CD14-positive monocyte (primary cell): Measurements from ENCODE around the gene TSPAN5. TPM values are rescaled to one million over a fixed set of nuclear protein-coding genes. Genes with fewer than 3 reads are reported as not detected.

ENCODE experiments used
- DNase-seq, 3 donors: peaks; one replicate each; pipeline ENCODE4 v3.0.0-alpha.2; 2011 to 2022
- H2AFZ ChIP-seq: 2 replicates; pipeline ENCODE4 v1.6.0; 2012; ENCODE audit warnings: mild to moderate bottlenecking, low read depth, low read length, inconsistent platforms; ENCODE audit not compliant: insufficient read depth, poor library complexity, severe bottlenecking
- H3K27ac ChIP-seq, 2 donors: 1 replicate in 1 of 2; 2 replicates in 1 of 2; pipeline ENCODE4 v1.5.1; 2012 to 2013; ENCODE audit warnings: low read length in 2 of 2, control low read depth in 1 of 2, inconsistent platforms in 1 of 2, low read depth in 1 of 2, mild to moderate bottlenecking in 1 of 2
- H3K27me3 ChIP-seq, 2 donors: one replicate each; pipeline versions ENCODE4 v1.6.0 to v1.6.1; 2011 to 2013; ENCODE audit warnings: low read length in 2 of 2; ENCODE audit not compliant: control insufficient read depth in 2 of 2, insufficient read depth in 2 of 2
- H3K36me3 ChIP-seq, 2 donors: replicated peaks in 1 of 2; 1 replicate in 1 of 2; 2 replicates in 1 of 2; pipeline versions ENCODE4 v1.5.1 to v1.6.1; 2012 to 2013; ENCODE audit warnings: low read length in 2 of 2, control low read depth in 1 of 2, inconsistent platforms in 1 of 2, mild to moderate bottlenecking in 1 of 2; ENCODE audit not compliant: insufficient read depth in 2 of 2, control insufficient read depth in 1 of 2
- H3K4me1 ChIP-seq, 2 donors: 1 replicate in 1 of 2; 2 replicates in 1 of 2; pipeline versions ENCODE4 v1.5.1 to v1.6.1; 2012 to 2013; ENCODE audit warnings: low read length in 2 of 2, control low read depth in 1 of 2, inconsistent platforms in 1 of 2, mild to moderate bottlenecking in 1 of 2, moderate library complexity in 1 of 2; ENCODE audit not compliant: insufficient read depth in 2 of 2, control insufficient read depth in 1 of 2
- H3K4me2 ChIP-seq: replicated peaks from 2 replicates; pipeline ENCODE3; 2012; ENCODE audit warnings: low read length, moderate library complexity, mild to moderate bottlenecking; ENCODE audit not compliant: poor library complexity, severe bottlenecking; ENCODE audit errors: extremely low read depth
- H3K4me3 ChIP-seq, 3 experiments: fragments of 200-600 bp in 1 of 3; sonication (generic) in 1 of 3; replicated peaks in 1 of 3; 1 replicate in 2 of 3; 2 replicates in 1 of 3; pipeline ENCODE4 v1.5.1; 2011 to 2013; ENCODE audit warnings: low read length in 3 of 3, mild to moderate bottlenecking in 3 of 3, control low read depth in 2 of 3, low read depth in 2 of 3, inconsistent platforms in 1 of 3, moderate library complexity in 1 of 3
- H3K79me2 ChIP-seq: 2 replicates; pipeline ENCODE4 v1.6.0; 2012; ENCODE audit warnings: mild to moderate bottlenecking, control low read depth, inconsistent platforms, low read length, moderate library complexity; ENCODE audit not compliant: insufficient read depth
- H3K9ac ChIP-seq: 2 replicates; pipeline ENCODE4 v1.6.0; 2017; ENCODE audit warnings: low read length, mild to moderate bottlenecking; ENCODE audit not compliant: insufficient read depth, poor library complexity, severe bottlenecking
- H3K9me3 ChIP-seq, 2 donors: replicated peaks in 1 of 2; 1 replicate in 1 of 2; 2 replicates in 1 of 2; pipeline versions ENCODE4 v1.5.1 to v1.6.1; 2012 to 2013; ENCODE audit warnings: low read length in 2 of 2, control low read depth in 1 of 2; ENCODE audit not compliant: control insufficient read depth in 1 of 2, insufficient read depth in 1 of 2
- H4K20me1 ChIP-seq: 2 replicates; pipeline ENCODE4 v1.6.0; 2012; ENCODE audit warnings: mild to moderate bottlenecking, low read length, control low read depth, moderate library complexity; ENCODE audit not compliant: insufficient read depth
- H3K27ac Mint-ChIP-seq, 7 donors: one replicate each; pipeline ENCODE4 v1.8.0; 2020; ENCODE audit warnings: mild to moderate bottlenecking in 7 of 7, mixed read lengths in 7 of 7, moderate library complexity in 6 of 7, inconsistent platforms in 2 of 7
- H3K27me3 Mint-ChIP-seq, 3 donors: one replicate each; pipeline ENCODE4 v1.8.0; 2021 to 2022; ENCODE audit warnings: low read depth in 3 of 3, mild to moderate bottlenecking in 3 of 3, mixed read lengths in 3 of 3, moderate library complexity in 3 of 3, inconsistent platforms in 1 of 3
- H3K36me3 Mint-ChIP-seq, 2 donors: one replicate each; pipeline ENCODE4 v1.8.0; 2020; ENCODE audit warnings: mixed read lengths in 2 of 2, inconsistent platforms in 1 of 2, mild to moderate bottlenecking in 1 of 2
- H3K4me1 Mint-ChIP-seq: one replicate; pipeline ENCODE4 v1.8.0; 2020; ENCODE audit warnings: mild to moderate bottlenecking, mixed read lengths
- H3K4me3 Mint-ChIP-seq, 2 donors: one replicate each; pipeline ENCODE4 v1.8.0; 2020; ENCODE audit warnings: mild to moderate bottlenecking in 2 of 2, mixed read lengths in 2 of 2, moderate library complexity in 1 of 2
- H3K9me3 Mint-ChIP-seq, 7 donors: one replicate each; pipeline ENCODE4 v1.8.0; 2020 to 2022; ENCODE audit warnings: mixed read lengths in 7 of 7, mild to moderate bottlenecking in 6 of 7, moderate library complexity in 6 of 7, inconsistent platforms in 2 of 7
- CTCF ChIP-seq: fragments of 200-600 bp; IDR thresholded peaks from one replicate; pipeline ENCODE4 v1.8.0; 2022; ENCODE audit warnings: antibody characterized with exemption, mild to moderate bottlenecking
- WGBS: methylation state at CpG from one replicate; pipeline ENCODE4 v1.1.5; 2013; ENCODE audit warnings: missing lambda C conversion rate; ENCODE audit not compliant: insufficient coverage; 5-methylcytosine and 5-hydroxymethylcytosine counted together
- intact Hi-C, 2 donors: fragments of 100-400 bp; cut with micrococcal nuclease; formaldehyde crosslinking; loops; one replicate each; pipeline versions ENCODE4 v1.15.0 to v1.15.1; 2023
- polyA plus RNA-seq, 3 donors: library from polyadenylated mRNA; depleted of rRNA in 1 of 3; unstranded in 2 of 3; stranded (reverse) in 1 of 3; fragments of 300-500 nt in 2 of 3; fragments of >200 nt in 1 of 3; fragmentation: Illumina TruSeq in 2 of 3; gene quantifications; 1 replicate in 2 of 3; 2 replicates in 1 of 3; pipeline ENCODE4 v1.2.3, GENCODE V29; 2012 to 2021

Gene TSPAN5
- polyA plus RNA-seq, 3 donors = 0.09 to 1.1 (median 0.13) TPM

GRCh38 chr4:98556451-98556850 is 102.0 kb downstream of the TSPAN5 start:
- no peaks in the 10 kb centered on the region for H3K27me3 ChIP-seq
- no peak for TF ChIP-seq CTCF
- H3K27me3 Mint-ChIP-seq = peaks cover 0 to 1% (median 0%) of the 10 kb centered on the region in 3 donors
- H3K4me3 Mint-ChIP-seq = no peak overlapping the region
- H3K9ac ChIP-seq = no peak overlapping the region
- H3K36me3 ChIP-seq = no peaks in the 10 kb centered on the region
- no peak overlapping the region for H3K4me2 ChIP-seq
- no peaks in the 10 kb centered on the region for H3K4me1 ChIP-seq
- DNase-seq = no peak
- no peak overlapping the region for H3K27ac ChIP-seq
- H3K4me1 Mint-ChIP-seq = no peaks in the 10 kb centered on the region
- no peaks in the 10 kb centered on the region for H3K36me3 Mint-ChIP-seq
- no peaks in the 10 kb centered on the region for H3K79me2 ChIP-seq
- no peak overlapping the region for H3K4me3 ChIP-seq
- intact Hi-C loops = no loop called here
- H2AFZ ChIP-seq = no peak overlapping the region
- peaks cover 0 to 5% (median 1%) of the 10 kb centered on the region in 7 donors for H3K9me3 Mint-ChIP-seq
- no CpG with 5 or more reads among the region's 2 CpGs for WGBS
- no peaks in the 10 kb centered on the region for H4K20me1 ChIP-seq
- no peaks in the 10 kb centered on the region for H3K9me3 ChIP-seq
- H3K27ac Mint-ChIP-seq = no peak overlapping the region

GRCh38 chr4:98555798-98556445 is 102.5 kb downstream of the TSPAN5 start:
- no peaks in the 10 kb centered on the region for H3K4me1 Mint-ChIP-seq
- H3K4me3 Mint-ChIP-seq = no peak overlapping the region
- peaks cover 0 to 1% (median 0%) of the 10 kb centered on the region in 3 donors for H3K27me3 Mint-ChIP-seq
- 83% methylated on average over 6 of the region's 10 CpGs for WGBS
- Histone ChIP-seq H3K4me3 (no peak overlapping the region), H2AFZ (no peak overlapping the region), H3K9ac (no peak overlapping the region), H3K27ac (no peak overlapping the region), H3K4me2 (no peak overlapping the region), H3K27me3 (no peaks in the 10 kb centered on the region), H3K9me3 (no peaks in the 10 kb centered on the region), H3K4me1 (no peaks in the 10 kb centered on the region), H3K79me2 (no peaks in the 10 kb centered on the region), H3K36me3 (no peaks in the 10 kb centered on the region), H4K20me1 (no peaks in the 10 kb centered on the region)
- DNase-seq = no peak
- TF ChIP-seq CTCF = no peak
- H3K36me3 Mint-ChIP-seq = no peaks in the 10 kb centered on the region
- no peak overlapping the region for H3K27ac Mint-ChIP-seq
- intact Hi-C loops = no loop called here
- H3K9me3 Mint-ChIP-seq = peaks cover 0 to 11% (median 3%) of the 10 kb centered on the region in 7 donors
